MG63 (cell line): ENCODE measurements around the gene FMNL3. TPM values are rescaled to one million over a fixed set of nuclear protein-coding genes. Genes with fewer than 3 reads are reported as not detected.
A peak's percentile ranks its signal among the peaks of the same experiment; 100 is the strongest.
"Not testable (repeated sequence)": the region's sequence is repeated elsewhere in the genome, so short reads cannot be mapped to it uniquely, and the experiment has no call there.

Experiments
- DNase-seq: peaks from one replicate; pipeline ENCODE4 v3.0.0-alpha.2; 2020
- H3K27me3 ChIP-seq: fragments of 250-450 bp; sonication (Bioruptor Pico); 2 replicates; pipeline ENCODE4 v1.5.1; 2020; ENCODE audit warnings: mild to moderate bottlenecking, moderate library complexity
- H3K36me3 ChIP-seq: fragments of 250-450 bp; sonication (Bioruptor Pico); 2 replicates; pipeline ENCODE4 v1.5.1; 2020; ENCODE audit warnings: mild to moderate bottlenecking, moderate library complexity
- H3K4me3 ChIP-seq: fragments of 250-450 bp; sonication (Bioruptor Pico); 2 replicates; pipeline ENCODE4 v1.5.1; 2020; ENCODE audit warnings: mild to moderate bottlenecking, moderate library complexity
- H3K9me3 ChIP-seq: fragments of 250-450 bp; sonication (Bioruptor Pico); 2 replicates; pipeline ENCODE4 v1.5.1; 2020; ENCODE audit warnings: mild to moderate bottlenecking, moderate library complexity
- total RNA-seq: library from RNA; depleted of rRNA; stranded (reverse); fragments of >200 nt; shearing (Covaris generic); gene quantifications from 2 replicates; pipeline ENCODE4 v1.2.3, GENCODE V29; 2014; ENCODE audit warnings: low replicate concordance

The FMNL3 gene
- total RNA-seq, 1 experiment from 2014 or later, result 12.8 TPM

- H3K9me3 ChIP-seq, result no peaks in the 10 kb centered on the region
- no peak overlapping the region for H3K4me3 ChIP-seq
- no peak for DNase-seq
- H3K27me3 ChIP-seq, result peaks cover 21% of the 10 kb centered on the region
- H3K36me3 ChIP-seq, result no peaks in the 10 kb centered on the region
Observed at GRCh38 chr12:49728446-49728845, 21.2 kb upstream of the FMNL3 start.

GRCh38 chr12:49721355-49721754 lies 14.2 kb upstream of the FMNL3 start:
- peaks cover 11% of the 10 kb centered on the region; the same call in 1 of the 2 replicates for H3K27me3 ChIP-seq
- not testable (repeated sequence) for H3K9me3 ChIP-seq, DNase-seq, H3K4me3 ChIP-seq, H3K36me3 ChIP-seq

GRCh38 chr12:49720214-49720613 lies 13.0 kb upstream of the FMNL3 start:
- H3K9me3 ChIP-seq, result no peaks in the 10 kb centered on the region
- H3K27me3 ChIP-seq, result peaks cover 9% of the 10 kb centered on the region
- no peak overlapping the region for H3K4me3 ChIP-seq
- H3K36me3 ChIP-seq, result no peaks in the 10 kb centered on the region
- DNase-seq, result no peak

GRCh38 chr12:49717800-49718199 lies 10.6 kb upstream of the FMNL3 start:
- DNase-seq, H3K9me3 ChIP-seq, H3K4me3 ChIP-seq, H3K27me3 ChIP-seq, H3K36me3 ChIP-seq: not testable (repeated sequence)

GRCh38 chr12:49716553-49716952 lies 9.3 kb upstream of the FMNL3 start:
- no peak overlapping the region for H3K4me3 ChIP-seq

GRCh38 chr12:49713952-49714351 lies 6.7 kb upstream of the FMNL3 start:
- H3K4me3 ChIP-seq, H3K9me3 ChIP-seq, DNase-seq, H3K36me3 ChIP-seq: not testable (repeated sequence)
- H3K27me3 ChIP-seq, result peaks cover 22% of the 10 kb centered on the region

More at GRCh38 chr12:49716553-49716952, 9.3 kb upstream of the FMNL3 start:
- Histone ChIP-seq H3K9me3 (no peaks in the 10 kb centered on the region), H3K27me3 (peaks cover 7% of the 10 kb centered on the region), H3K36me3 (no peaks in the 10 kb centered on the region)
- DNase-seq, result no peak

GRCh38 chr12:49708851-49709250 lies 1.6 kb upstream of the FMNL3 start:
- Histone ChIP-seq H3K27me3 (peaks cover 16% of the 10 kb centered on the region), H3K9me3 (no peaks in the 10 kb centered on the region), H3K36me3 (no peaks in the 10 kb centered on the region), H3K4me3 (no peak overlapping the region)
- DNase-seq, result no peak

- peak overlapping the region; percentile 76; the same call in 1 of the 2 replicates for H3K4me3 ChIP-seq
- no peak for DNase-seq
- no peaks in the 10 kb centered on the region for H3K9me3 ChIP-seq
- no peaks in the 10 kb centered on the region for H3K36me3 ChIP-seq
- peaks cover 16% of the 10 kb centered on the region for H3K27me3 ChIP-seq
Observed at GRCh38 chr12:49707812-49708147, 575 bp upstream of the FMNL3 start.

- H3K27me3 ChIP-seq, result peaks cover 14% of the 10 kb centered on the region
- H3K36me3 ChIP-seq, result no peaks in the 10 kb centered on the region
- peak overlapping the region; percentile 76 for H3K4me3 ChIP-seq
- H3K9me3 ChIP-seq, result no peaks in the 10 kb centered on the region
- DNase-seq, result peak; percentile 19
Observed at GRCh38 chr12:49706351-49707127, 666 bp downstream of the FMNL3 start.

- H3K4me3 ChIP-seq, result peak overlapping the region; percentile 76
- peaks cover 7% of the 10 kb centered on the region; the same call in 1 of the 2 replicates for H3K27me3 ChIP-seq
- no peaks in the 10 kb centered on the region for H3K36me3 ChIP-seq
- no peaks in the 10 kb centered on the region for H3K9me3 ChIP-seq
- peak; percentile 78 for DNase-seq
Observed at GRCh38 chr12:49705479-49706134, 1.6 kb downstream of the FMNL3 start.

- H3K9me3 ChIP-seq, result no peaks in the 10 kb centered on the region
- DNase-seq, result peak; percentile 67
- H3K36me3 ChIP-seq, result no peaks in the 10 kb centered on the region
- H3K4me3 ChIP-seq, result no peak overlapping the region
- H3K27me3 ChIP-seq, result no peaks in the 10 kb centered on the region
Observed at GRCh38 chr12:49703647-49704137, 3.5 kb downstream of the FMNL3 start.

- no peaks in the 10 kb centered on the region for H3K9me3 ChIP-seq
- no peak for DNase-seq
- no peaks in the 10 kb centered on the region for H3K27me3 ChIP-seq
- no peak overlapping the region for H3K4me3 ChIP-seq
- no peaks in the 10 kb centered on the region for H3K36me3 ChIP-seq
Observed at GRCh38 chr12:49702676-49703215, 4.5 kb downstream of the FMNL3 start.

- Histone ChIP-seq H3K4me3 (no peak overlapping the region), H3K27me3 (no peaks in the 10 kb centered on the region), H3K36me3 (no peaks in the 10 kb centered on the region), H3K9me3 (no peaks in the 10 kb centered on the region)
- DNase-seq, result no peak
Observed at GRCh38 chr12:49702009-49702408, 5.2 kb downstream of the FMNL3 start.

GRCh38 chr12:49698619-49699545 lies 8.3 kb downstream of the FMNL3 start:
- Histone ChIP-seq H3K36me3 (no peaks in the 10 kb centered on the region), H3K27me3 (no peaks in the 10 kb centered on the region), H3K9me3 (no peaks in the 10 kb centered on the region), H3K4me3 (no peak overlapping the region)
- DNase-seq, result no peak

GRCh38 chr12:49697808-49698207 lies 9.4 kb downstream of the FMNL3 start:
- Histone ChIP-seq H3K4me3 (no peak overlapping the region), H3K27me3 (no peaks in the 10 kb centered on the region), H3K9me3 (no peaks in the 10 kb centered on the region), H3K36me3 (no peaks in the 10 kb centered on the region)
- DNase-seq, result no peak

- no peaks in the 10 kb centered on the region for H3K36me3 ChIP-seq
Observed at GRCh38 chr12:49696723-49697122, 10.5 kb downstream of the FMNL3 start.

More at GRCh38 chr12:49696723-49697122, 10.5 kb downstream of the FMNL3 start:
- Histone ChIP-seq H3K27me3 (no peaks in the 10 kb centered on the region), H3K4me3 (no peak overlapping the region), H3K9me3 (no peaks in the 10 kb centered on the region)
- no peak for DNase-seq
